HEK293T (cell line): Measurements from ENCODE around the gene APOF.

Experiments used
- FOXK2 ChIP-seq: fragments of 450-650 bp; IDR thresholded peaks from 2 replicates; pipeline ENCODE4 v1.6.1; 2016; ENCODE audit warnings: mild to moderate bottlenecking
- FOXM1 ChIP-seq: fragments of 450-650 bp; IDR thresholded peaks from 2 replicates; pipeline ENCODE4 v1.6.1; 2017; ENCODE audit warnings: mild to moderate bottlenecking, borderline replicate concordance
- HDGF ChIP-seq: fragments of 450-650 bp; IDR thresholded peaks from 2 replicates; pipeline ENCODE4 v1.6.1; 2017; ENCODE audit warnings: antibody characterized with exemption, borderline replicate concordance
- L3MBTL2 ChIP-seq: fragments of 450-650 bp; conservative IDR thresholded peaks from 2 replicates; pipeline ENCODE4 v1.6.1; 2016; ENCODE audit warnings: mild to moderate bottlenecking
- LEF1 ChIP-seq: fragments of 450-650 bp; IDR thresholded peaks from 2 replicates; pipeline ENCODE4 v1.6.1; 2017; ENCODE audit warnings: mild to moderate bottlenecking, borderline replicate concordance
- NFRKB ChIP-seq: fragments of 450-650 bp; IDR thresholded peaks from 2 replicates; pipeline ENCODE4 v1.6.1; 2016; ENCODE audit warnings: mild to moderate bottlenecking, moderate library complexity
- PKNOX1 ChIP-seq: fragments of 450-650 bp; IDR thresholded peaks from 2 replicates; pipeline ENCODE4 v1.6.1; 2016
- SP1 ChIP-seq: fragments of 450-650 bp; IDR thresholded peaks from 2 replicates; pipeline ENCODE4 v1.6.1; 2017

GRCh38 chr12:56315249-56315621 is 47.4 kb downstream of the APOF start:
- TF ChIP-seq SP1 (no peak), PKNOX1 (no peak), NFRKB (no peak), LEF1 (no peak), FOXK2 (no peak), HDGF (no peak), L3MBTL2 (no peak; the same call in 1 of the 2 replicates), FOXM1 (no peak)
